22Rv1 (cell line): ENCODE measurements around the gene MAN1C1.

Experiments
- H3K27ac ChIP-seq: fragments of 450-650 bp; 2 replicates; pipeline ENCODE4 v1.5.1; 2017
- ZFX ChIP-seq: fragments of 450-650 bp; IDR thresholded peaks from 2 replicates; pipeline ENCODE4 v1.6.1; 2017; ENCODE audit warnings: antibody characterized with exemption, borderline replicate concordance
- TF ChIP-seq, protein P1 (sequence below): fragments of 450-650 bp; IDR thresholded peaks from 2 replicates; pipeline ENCODE4 v1.5.1; 2017; ENCODE audit warnings: mild to moderate bottlenecking

MAN1C1 gene

DNA sequence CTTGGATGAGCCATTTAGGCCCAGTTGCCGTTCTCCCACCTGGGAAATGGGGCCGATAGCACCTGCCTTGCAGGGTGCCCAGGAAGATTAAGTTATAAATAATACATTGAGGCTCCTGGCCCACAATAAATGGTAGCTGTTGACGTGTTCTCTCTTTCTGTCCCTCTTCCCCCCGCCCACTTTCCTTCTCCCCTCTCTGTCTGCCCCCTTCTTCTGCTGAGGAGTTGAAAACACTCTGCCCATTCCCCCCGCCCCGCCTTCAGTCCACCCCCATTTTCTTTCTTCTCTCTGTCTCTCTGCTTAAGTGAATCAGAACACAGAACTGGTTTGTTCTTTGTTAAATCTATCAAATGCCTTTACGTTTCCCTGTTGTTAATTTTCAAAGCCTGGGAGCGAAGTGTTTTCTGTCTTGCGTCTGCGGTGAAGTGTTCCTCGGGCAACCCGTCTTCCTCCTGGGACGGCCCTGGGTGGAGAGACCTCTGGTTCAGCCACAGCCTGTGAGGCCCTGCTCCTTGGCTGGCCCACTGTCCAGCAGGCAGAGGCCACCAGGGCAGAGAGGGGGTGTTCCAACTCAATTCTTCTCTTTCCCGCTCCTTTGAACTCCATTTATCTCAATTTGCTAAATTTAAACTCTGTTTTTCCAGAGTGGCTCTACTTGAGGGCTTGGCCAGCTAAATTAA, 154.1 kb downstream of the MAN1C1 start:
- TF ChIP-seq, protein P1, sequence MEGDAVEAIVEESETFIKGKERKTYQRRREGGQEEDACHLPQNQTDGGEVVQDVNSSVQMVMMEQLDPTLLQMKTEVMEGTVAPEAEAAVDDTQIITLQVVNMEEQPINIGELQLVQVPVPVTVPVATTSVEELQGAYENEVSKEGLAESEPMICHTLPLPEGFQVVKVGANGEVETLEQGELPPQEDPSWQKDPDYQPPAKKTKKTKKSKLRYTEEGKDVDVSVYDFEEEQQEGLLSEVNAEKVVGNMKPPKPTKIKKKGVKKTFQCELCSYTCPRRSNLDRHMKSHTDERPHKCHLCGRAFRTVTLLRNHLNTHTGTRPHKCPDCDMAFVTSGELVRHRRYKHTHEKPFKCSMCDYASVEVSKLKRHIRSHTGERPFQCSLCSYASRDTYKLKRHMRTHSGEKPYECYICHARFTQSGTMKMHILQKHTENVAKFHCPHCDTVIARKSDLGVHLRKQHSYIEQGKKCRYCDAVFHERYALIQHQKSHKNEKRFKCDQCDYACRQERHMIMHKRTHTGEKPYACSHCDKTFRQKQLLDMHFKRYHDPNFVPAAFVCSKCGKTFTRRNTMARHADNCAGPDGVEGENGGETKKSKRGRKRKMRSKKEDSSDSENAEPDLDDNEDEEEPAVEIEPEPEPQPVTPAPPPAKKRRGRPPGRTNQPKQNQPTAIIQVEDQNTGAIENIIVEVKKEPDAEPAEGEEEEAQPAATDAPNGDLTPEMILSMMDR: no peak
- TF ChIP-seq ZFX: no peak
- peak overlapping the region; percentile 100 for H3K27ac ChIP-seq

GRCh38 chr1:25771221-25772114, 154.9 kb downstream of the MAN1C1 start:
- TF ChIP-seq, protein P1: no peak
- no peak for TF ChIP-seq ZFX
- peak overlapping the region; percentile 100 for H3K27ac ChIP-seq

DNA sequence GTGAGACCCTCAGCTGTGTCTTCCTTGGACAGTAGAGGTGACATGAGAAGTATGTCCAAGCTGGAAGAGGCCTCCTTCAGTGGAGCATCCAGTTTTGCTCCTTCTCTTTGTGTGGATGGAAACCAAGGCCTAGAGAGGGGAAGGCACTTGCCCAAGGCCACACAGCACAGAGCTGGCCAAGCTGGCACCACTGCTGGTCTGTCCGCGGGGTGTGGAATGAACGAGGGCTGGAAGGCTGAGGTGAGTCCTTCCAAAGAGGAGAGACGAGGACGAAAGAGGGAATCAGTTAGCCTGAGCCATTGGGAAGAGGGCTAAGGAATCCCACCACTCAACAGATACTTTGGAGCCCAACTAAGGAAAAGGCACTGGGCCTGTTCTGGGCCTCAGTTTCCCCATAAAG, 155.6 kb downstream of the MAN1C1 start:
- peak overlapping the region; percentile 100 for H3K27ac ChIP-seq
- TF ChIP-seq, protein P1: no peak
- TF ChIP-seq ZFX: no peak

GRCh38 chr1:25772692-25773245, 156.2 kb downstream of the MAN1C1 start:
- TF ChIP-seq, protein P1: no peak
- no peak for TF ChIP-seq ZFX
- peak overlapping the region; percentile 100 for H3K27ac ChIP-seq

GRCh38 chr1:25773441-25774125, 157.0 kb downstream of the MAN1C1 start:
- H3K27ac ChIP-seq: peak overlapping the region; percentile 100

GRCh38 chr1:25774206-25774803, 157.7 kb downstream of the MAN1C1 start:
- peak overlapping the region; percentile 100 for H3K27ac ChIP-seq
- TF ChIP-seq ZFX: no peak
- TF ChIP-seq, protein P1: no peak

More at GRCh38 chr1:25773441-25774125, 157.0 kb downstream of the MAN1C1 start:
- TF ChIP-seq ZFX: no peak
- TF ChIP-seq, protein P1: no peak
